Smooth muscle cell of bladder (primary cell): Measurements from ENCODE around the gene TFEB. TPM values are rescaled to one million over a fixed set of nuclear protein-coding genes. Genes with fewer than 3 reads are reported as not detected.

Source experiments
- total RNA-seq: library from RNA; depleted of rRNA; stranded (reverse); fragments of >200 nt; gene quantifications from 2 replicates; pipeline ENCODE4 v1.2.3, GENCODE V29; 2014

Gene TFEB
- 1.8 and 2.6 TPM in 2 replicates for total RNA-seq

DNA sequence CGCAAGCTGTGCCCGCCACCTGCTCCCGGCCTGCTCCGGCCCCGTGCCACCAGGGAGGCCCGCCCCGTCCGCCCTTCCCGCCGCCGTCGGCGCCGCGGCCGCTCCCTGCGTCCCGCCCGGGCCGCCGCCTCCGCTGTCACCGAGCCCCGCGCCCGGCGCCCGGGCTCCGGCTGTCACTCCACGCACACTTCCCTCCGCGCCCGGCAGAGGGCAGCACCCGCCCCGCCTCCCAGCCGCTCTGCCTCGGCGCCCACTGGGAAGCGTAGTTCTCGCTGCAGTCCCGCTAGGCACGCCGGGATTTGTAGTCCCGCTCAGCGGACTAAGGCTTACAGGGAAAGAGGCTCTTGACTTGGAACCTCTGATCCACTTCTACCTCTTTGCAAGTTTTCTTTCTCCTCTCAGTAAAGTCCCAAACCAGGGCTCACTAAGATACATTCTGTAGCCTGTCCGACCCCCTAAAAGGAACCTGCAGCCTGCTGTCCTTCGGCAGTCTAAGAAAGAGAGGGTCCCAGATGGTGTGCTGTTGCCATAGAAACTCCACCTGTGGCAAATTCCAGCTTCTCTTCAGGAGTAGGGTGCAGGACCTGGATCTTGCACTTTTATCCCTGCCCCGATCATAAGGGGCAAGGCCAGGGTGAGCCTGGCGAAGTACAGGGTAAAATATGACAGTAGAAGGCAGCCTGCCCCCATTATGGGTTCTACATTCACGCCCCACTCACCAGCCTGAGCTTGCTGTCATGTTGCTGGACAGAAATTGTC lies at the start of gene TFEB:
Gene TFEB, minus strand, starts transcription at position 182 of the 759 bp plus-strand sequence. CDS start 44,395 bp downstream, outside the sequence.

DNA sequence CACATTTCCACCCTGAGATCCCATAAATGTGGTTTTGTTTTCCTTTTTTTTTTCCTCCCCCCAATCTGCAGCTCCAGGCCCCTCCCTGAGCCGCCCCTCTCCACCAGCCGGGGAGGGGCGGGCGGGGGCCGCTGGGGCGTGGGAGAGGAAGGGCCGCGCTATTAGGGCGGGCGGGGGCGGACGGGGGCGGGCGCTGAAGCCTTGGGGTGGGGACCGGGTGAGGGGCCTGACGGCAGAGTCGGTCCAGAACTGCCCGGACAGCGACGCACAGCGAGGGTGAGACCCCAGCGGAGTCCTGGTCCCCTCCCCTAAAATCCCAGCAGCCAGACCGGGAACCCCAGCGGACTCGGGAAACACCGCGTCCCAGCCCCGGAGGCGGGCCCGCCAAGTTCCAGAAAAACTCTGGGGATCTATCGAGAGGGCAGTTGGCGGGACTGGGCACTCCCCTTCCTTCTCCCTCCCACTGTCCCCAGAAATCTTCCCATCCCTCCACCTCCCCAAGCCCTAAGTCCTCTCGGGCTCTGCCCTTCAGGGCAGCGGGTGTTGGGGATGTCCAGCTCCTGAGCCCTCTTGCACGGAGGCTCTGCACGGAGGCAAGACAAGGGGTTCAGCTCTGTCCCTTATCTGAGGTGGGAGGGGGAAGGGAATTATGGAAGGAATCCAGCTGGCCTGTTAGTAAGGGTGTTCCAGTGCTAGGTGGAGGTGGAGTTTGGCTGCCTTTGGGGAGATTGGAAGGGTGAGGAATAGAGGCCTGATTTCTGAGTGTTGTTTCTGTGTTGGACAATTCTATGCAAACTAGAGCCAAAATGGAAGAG lies 45.4 kb upstream of the TFEB start, which contains the start of gene PRICKLE4:
Gene PRICKLE4, plus strand, starts transcription at position 232 of the 815 bp plus-strand sequence. CDS start 2,692 bp downstream, outside the sequence.

DNA sequence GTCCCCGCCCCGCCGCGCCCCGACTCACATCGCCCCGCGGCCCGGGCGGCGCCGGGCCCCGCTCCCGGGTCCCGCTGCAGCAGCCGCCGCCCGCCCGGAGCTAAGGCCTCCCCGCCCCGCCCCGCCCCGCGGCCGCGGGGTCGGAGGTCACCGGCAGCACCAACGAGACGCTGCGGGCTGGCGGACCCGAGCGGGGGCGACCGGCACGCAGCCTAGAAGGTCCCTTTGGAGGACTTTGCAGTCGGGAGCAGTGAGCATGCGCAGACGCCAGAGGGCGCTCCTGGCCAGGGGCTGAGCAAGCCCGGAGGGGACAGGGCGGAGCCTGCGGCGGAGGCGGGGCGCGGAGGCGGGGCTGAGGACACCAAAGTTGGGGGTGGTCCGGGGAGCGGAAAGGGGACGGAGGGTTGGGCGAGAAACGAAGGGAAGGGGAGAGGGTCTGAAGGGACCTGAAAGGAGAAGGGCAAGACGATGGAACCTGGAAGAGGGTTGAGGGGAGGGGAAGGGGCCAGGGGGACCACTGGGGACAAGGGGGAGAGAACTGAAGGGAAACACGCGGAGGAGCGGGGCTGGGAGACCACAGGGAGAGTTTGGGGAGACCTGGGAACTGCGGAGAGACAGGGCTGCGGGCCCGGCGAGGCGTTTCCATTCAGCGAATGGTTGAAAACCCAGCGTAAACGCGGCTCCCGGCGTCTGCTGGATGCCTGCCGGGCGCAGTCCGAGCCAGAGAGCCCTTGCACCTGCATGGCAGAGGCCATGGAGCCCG lies 44.6 kb upstream of the TFEB start, which contains the start of gene FRS3:
Gene FRS3, minus strand, starts transcription at position 113 of the 763 bp plus-strand sequence. CDS start 2,913 bp downstream, outside the sequence.

DNA sequence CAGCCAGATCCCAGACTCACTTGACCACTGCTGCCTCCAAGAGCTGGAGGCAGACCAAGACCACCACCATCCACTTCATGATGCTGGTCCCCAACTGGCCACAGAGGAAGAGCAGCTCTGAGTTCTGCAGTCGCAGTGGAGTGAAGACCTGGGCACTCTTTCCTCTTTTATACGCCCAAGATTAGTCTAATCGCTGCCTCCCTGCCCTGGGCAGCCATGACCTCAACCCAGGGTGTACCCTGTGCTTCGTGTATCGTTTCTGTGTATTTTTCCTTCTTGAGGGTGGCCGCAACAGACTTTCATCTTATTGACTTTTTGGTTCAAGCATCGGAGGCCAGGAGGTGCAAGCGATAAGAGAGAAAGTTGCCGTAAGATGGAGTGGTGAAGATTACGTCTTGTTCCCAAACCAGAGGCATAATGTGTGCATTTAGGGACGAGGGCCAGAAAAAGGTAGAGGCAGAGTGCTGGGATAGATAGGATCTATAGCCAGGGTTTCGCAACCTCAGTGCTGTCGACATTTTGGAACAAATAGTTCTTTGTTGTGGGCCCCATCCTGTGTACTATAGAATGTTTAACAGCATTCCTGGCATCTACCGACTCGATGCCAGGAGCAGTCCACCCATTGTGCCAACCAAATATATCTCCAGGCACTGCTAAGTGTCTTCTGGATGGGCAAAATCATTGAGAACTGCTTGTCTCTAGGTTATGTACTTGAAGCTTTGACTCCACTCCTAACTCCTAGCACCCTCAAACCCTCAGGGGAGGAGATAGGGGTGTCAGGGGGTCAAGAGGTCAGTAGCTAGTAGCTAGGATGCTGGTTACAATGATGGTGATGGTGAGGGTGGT lies 12.1 kb upstream of the TFEB start, which contains the start of gene PGC:
Gene PGC, minus strand, starts transcription at position 142 of the 846 bp plus-strand sequence. Its CDS starts 63 bp downstream, at position 79.

DNA sequence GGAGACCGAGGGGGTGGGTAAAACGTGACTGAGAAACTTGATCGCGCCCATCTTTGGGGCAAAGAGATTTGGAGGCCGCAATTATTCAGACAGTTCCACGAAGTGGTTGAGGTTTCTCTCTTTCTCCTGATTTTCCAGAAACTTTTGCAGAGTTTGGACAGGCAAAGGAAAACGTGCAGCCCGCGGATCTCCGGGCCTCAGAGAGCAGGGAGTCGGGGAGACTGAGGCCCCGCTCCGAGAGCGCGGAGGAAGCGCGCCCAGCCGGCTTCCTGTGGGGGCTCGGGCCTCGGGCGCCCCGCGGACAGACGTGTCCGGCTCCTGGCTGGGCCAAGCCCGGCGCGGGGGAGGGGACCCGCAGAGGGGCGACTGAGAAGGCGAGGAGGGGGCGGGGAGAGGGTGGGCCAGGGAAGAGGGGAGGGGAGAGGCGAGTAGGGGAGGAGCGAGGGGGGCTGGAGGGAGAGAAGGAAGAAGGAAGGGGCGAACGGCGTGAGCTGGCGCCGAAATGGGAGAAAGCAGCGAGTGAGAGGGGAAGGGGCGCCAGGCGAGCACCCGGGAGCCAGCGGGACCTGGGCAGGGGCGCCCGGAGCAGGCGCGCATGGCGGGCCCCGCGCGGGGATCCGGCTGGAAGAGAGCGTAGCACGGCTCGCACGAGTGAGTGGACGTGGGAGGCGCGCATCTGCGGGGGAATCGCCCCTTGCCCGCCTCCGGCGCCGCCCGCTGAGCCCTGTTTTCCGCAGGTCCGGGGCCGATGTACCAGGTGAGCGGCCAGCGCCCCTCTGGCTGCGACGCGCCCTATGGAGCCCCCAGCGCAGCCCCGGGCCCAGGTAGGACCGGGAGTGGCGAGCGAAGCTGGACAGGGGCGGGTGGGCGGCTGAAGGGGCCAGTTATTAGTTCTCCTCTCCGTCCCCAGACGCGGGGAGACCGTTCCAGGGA lies 97.1 kb downstream of the TFEB start, which contains the start of gene MDFI:
Gene MDFI, plus strand, starts transcription at position 467 of the 933 bp plus-strand sequence. Its CDS starts 282 bp downstream, at position 749.

Other genes with a start within 250 kb of the TFEB start
- 1.3 and 2.0 TPM in 2 replicates for gene FOXP4, start 189.2 kb downstream of the TFEB start, total RNA-seq
- 0.55 TPM in 1 of 2 replicates, not detected in the other for gene MDFI, start 97.1 kb downstream of the TFEB start, total RNA-seq
- not detected in 2 replicates for gene PGC, start 11.8 kb upstream of the TFEB start, total RNA-seq
- gene FRS3, start 44.3 kb upstream of the TFEB start, total RNA-seq, result 0.83 and 0.85 TPM in 2 replicates
- not detected in 2 replicates for gene PRICKLE4, start 45.2 kb upstream of the TFEB start, total RNA-seq
- 49.6 and 59.4 TPM in 2 replicates for gene TOMM6, start 52.1 kb upstream of the TFEB start, total RNA-seq
- gene USP49, start 159.8 kb upstream of the TFEB start, total RNA-seq, result 2.0 and 2.4 TPM in 2 replicates
- 24.1 and 26.0 TPM in 2 replicates for gene MED20, start 185.5 kb upstream of the TFEB start, total RNA-seq
- 13.1 and 13.6 TPM in 2 replicates for gene BYSL, start 185.9 kb upstream of the TFEB start, total RNA-seq
- 14.0 and 17.2 TPM in 2 replicates for gene CCND3, start 206.2 kb upstream of the TFEB start, total RNA-seq